Neural cell (in vitro differentiated cells): ENCODE measurements around the gene DZIP1L.

ENCODE experiments used
- CTCF ChIP-seq: fragments of 450-650 bp; IDR thresholded peaks from 2 replicates; pipeline ENCODE4 v1.5.1; 2014; ENCODE audit warnings: antibody characterized with exemption, mild to moderate bottlenecking, moderate library complexity; ENCODE audit not compliant: poor library complexity, severe bottlenecking
- EP300 ChIP-seq: fragments of 450-650 bp; conservative IDR thresholded peaks from 2 replicates; pipeline ENCODE4 v1.6.1; 2014; ENCODE audit warnings: antibody characterized with exemption, mild to moderate bottlenecking, moderate library complexity; ENCODE audit not compliant: poor library complexity, severe bottlenecking
- EZH2 ChIP-seq: fragments of 200-600, 300-800 bp; shearing (Covaris generic), sonication (generic); IDR thresholded peaks from 2 replicates; pipeline ENCODE4 v1.6.1; 2014; ENCODE audit warnings: antibody characterized with exemption, low read length, borderline replicate concordance, mild to moderate bottlenecking; ENCODE audit not compliant: insufficient read depth, poor library complexity, severe bottlenecking
- POLR2AphosphoS5 ChIP-seq: IDR thresholded peaks from 2 replicates; pipeline ENCODE4 v1.6.1; 2012
- REST ChIP-seq: IDR thresholded peaks from 2 replicates; pipeline ENCODE4 v1.6.1; 2012; ENCODE audit warnings: borderline replicate concordance
- TAF1 ChIP-seq: IDR thresholded peaks from 2 replicates; pipeline ENCODE4 v1.6.1; 2012; ENCODE audit warnings: low read depth

GRCh38 chr3:138139691-138140090, 24.3 kb upstream of the DZIP1L start:
- TF ChIP-seq CTCF (no peak), POLR2AphosphoS5 (no peak), EP300 (no peak), REST (no peak), EZH2 (no peak), TAF1 (no peak)
